ENCODE results near the gene ZSWIM1. TPM values are rescaled to one million over a fixed set of nuclear protein-coding genes. Genes with fewer than 3 reads are reported as not detected.
A peak's percentile ranks its signal among the peaks of the same experiment; 100 is the strongest.

ZSWIM1 gene
- total RNA-seq, 1 experiment from 2014 or later, result 13.2 TPM

DNA sequence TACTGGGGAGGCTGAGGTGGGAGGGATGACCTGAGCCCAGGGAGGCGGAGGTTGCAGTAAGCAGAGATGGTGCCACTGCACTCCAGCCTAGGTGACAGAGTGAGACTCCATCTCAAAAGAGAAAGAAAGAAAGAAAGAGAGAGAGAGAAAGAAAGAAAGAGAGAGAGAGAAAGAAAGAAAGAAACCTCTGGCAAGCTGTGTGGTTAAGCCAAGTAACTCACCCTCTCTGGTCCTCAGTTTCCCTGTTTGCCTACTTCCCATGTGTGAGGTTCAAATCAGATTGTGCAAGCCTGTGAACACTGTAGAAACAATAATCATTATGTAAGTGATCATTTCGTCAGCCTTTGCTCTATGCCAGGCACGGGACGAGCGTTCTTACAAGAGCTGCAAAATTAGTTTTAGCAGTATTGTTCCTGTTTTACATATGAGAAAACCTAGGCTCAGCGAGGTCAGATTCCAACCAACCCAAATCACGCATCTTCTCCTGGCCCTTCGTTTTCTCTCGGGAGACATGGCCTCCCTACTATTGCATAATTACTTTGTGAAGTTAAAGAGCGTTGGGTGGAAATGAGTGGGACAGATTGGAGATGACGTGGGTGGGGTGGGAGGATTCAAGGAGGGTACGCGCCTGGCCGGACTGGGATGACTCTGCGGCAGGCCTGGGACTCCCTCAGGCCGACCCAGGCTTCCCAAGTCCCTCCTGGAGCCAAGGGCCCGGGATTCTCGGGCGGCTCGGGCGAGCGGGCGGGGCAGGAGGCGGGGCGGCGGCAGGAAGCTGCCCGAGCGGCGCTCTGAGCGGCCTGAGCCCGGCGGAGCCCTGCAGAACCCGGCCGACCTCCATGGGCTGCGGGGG is 47.8 kb upstream of the ZSWIM1 start, which contains the start of gene SNX21:
Gene SNX21, plus strand, starts transcription at position 770 of the 853 bp plus-strand sequence. CDS start 121 bp downstream, outside the sequence.
- Histone ChIP-seq H3K4me3 (ENCODE audit: low read depth, low read length, poor library complexity, severe bottlenecking) (peak within 1 kb of the TSS; percentile 68), H3K27ac (ENCODE audit: low read depth, low read length, poor library complexity, severe bottlenecking) (peak within 1 kb of the TSS; percentile 78), H3K9me3 (ENCODE audit: low read depth, low read length, poor library complexity, severe bottlenecking) (no peaks in the 10 kb centered on the region), H3K4me1 (ENCODE audit: insufficient read depth, low read length, poor library complexity, severe bottlenecking) (peaks cover 8% of the 10 kb centered on the region), H3K36me3 (ENCODE audit: insufficient read depth, low read length, poor library complexity, severe bottlenecking) (no peaks in the 10 kb centered on the region), H3K27me3 (replicated peaks; ENCODE audit: insufficient read depth, low read depth, low read length, poor library complexity) (no peaks in the 10 kb centered on the region)
- peak; percentile 67 for DNase-seq (ENCODE audit: low spot score)
- no peak for TF ChIP-seq EZH2 (IDR thresholded peaks at IDR 0.05; ENCODE audit: borderline replicate concordance, low read depth, low read length, poor library complexity, severe bottlenecking)
- TF ChIP-seq, protein P1, sequence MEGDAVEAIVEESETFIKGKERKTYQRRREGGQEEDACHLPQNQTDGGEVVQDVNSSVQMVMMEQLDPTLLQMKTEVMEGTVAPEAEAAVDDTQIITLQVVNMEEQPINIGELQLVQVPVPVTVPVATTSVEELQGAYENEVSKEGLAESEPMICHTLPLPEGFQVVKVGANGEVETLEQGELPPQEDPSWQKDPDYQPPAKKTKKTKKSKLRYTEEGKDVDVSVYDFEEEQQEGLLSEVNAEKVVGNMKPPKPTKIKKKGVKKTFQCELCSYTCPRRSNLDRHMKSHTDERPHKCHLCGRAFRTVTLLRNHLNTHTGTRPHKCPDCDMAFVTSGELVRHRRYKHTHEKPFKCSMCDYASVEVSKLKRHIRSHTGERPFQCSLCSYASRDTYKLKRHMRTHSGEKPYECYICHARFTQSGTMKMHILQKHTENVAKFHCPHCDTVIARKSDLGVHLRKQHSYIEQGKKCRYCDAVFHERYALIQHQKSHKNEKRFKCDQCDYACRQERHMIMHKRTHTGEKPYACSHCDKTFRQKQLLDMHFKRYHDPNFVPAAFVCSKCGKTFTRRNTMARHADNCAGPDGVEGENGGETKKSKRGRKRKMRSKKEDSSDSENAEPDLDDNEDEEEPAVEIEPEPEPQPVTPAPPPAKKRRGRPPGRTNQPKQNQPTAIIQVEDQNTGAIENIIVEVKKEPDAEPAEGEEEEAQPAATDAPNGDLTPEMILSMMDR (conservative IDR thresholded peaks at IDR 0.05; ENCODE audit: low read depth, low read length), result no peak
- intact Hi-C loops (cut with micrococcal nuclease; ENCODE audit: unreplicated experiment), result no loop called here
- ChIA-PET POLR2A (ENCODE audit: low non-redundant PET) (interaction anchor here (0.7 kb wide), 1 partner anchor 128 kb away, joined by 8 read pairs; no protein-coding TSS in a partner anchor), CTCF (no interaction called here)
- BruUV-seq (replicated peaks), result no TSS peak

DNA sequence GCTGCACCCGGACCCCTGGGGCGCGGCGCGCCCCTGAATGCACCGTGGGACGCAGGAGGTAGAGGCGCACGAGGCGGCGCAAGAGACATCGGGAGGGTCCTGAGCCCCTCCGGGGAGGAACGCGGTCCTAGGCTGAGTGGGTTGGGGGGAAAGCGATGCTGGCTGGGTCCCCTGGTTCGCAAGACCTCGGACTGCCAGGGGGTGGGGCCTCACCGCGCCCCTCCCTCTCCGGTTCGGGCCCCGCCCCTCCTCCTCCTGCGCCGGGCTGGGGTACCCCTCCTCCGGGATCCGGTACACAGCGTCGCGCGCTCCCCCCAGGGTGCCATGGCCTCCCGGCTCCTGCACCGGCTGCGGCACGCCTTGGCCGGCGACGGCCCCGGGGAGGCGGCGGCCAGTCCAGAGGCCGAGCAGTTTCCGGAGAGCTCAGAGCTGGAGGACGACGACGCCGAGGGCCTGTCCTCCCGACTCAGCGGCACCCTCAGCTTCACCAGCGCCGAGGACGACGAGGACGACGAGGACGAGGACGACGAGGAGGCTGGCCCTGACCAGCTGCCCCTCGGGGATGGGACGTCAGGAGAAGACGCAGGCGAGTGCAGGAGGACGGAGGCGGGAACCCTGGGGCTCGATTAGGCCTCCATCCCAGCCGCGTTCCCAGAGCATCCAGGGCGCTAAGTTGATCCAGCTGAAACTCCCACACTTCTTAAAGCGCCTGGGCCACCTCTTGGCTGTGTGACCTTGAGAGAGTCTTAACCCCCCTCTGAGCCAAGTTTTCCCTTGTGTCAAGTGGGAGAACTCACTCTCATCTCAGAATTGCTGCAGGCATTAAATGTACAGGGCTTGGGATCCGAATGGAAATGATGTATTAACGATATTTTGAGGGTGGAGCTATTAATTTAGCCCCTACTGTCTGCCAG is 46.9 kb upstream of the ZSWIM1 start:
- peaks cover 8% of the 10 kb centered on the region for H3K4me1 ChIP-seq (ENCODE audit: insufficient read depth, low read length, poor library complexity, severe bottlenecking)
- no peaks in the 10 kb centered on the region for H3K36me3 ChIP-seq (ENCODE audit: insufficient read depth, low read length, poor library complexity, severe bottlenecking)
- DNase-seq (ENCODE audit: low spot score), result peak; percentile 65
- peak overlapping the region; percentile 78 for H3K27ac ChIP-seq (ENCODE audit: low read depth, low read length, poor library complexity, severe bottlenecking)
- BruUV-seq (replicated peaks), result no TSS peak
- CTCF ChIA-PET, result no interaction called here
- H3K4me3 ChIP-seq (ENCODE audit: low read depth, low read length, poor library complexity, severe bottlenecking), result peak overlapping the region; percentile 68
- intact Hi-C loops (cut with micrococcal nuclease; ENCODE audit: unreplicated experiment), result no loop called here
- POLR2A ChIA-PET (ENCODE audit: low non-redundant PET), result interaction anchor here (0.7 kb wide), 2 partner anchors 34 to 127 kb away, joined by 4 to 8 read pairs; no protein-coding TSS in a partner anchor
- H3K27me3 ChIP-seq (replicated peaks; ENCODE audit: insufficient read depth, low read depth, low read length, poor library complexity), result no peaks in the 10 kb centered on the region
- TF ChIP-seq EZH2 (IDR thresholded peaks at IDR 0.05; ENCODE audit: borderline replicate concordance, low read depth, low read length, poor library complexity, severe bottlenecking), result no peak
- TF ChIP-seq, protein P1 (conservative IDR thresholded peaks at IDR 0.05; ENCODE audit: low read depth, low read length), result no peak
- H3K9me3 ChIP-seq (ENCODE audit: low read depth, low read length, poor library complexity, severe bottlenecking), result no peaks in the 10 kb centered on the region

DNA sequence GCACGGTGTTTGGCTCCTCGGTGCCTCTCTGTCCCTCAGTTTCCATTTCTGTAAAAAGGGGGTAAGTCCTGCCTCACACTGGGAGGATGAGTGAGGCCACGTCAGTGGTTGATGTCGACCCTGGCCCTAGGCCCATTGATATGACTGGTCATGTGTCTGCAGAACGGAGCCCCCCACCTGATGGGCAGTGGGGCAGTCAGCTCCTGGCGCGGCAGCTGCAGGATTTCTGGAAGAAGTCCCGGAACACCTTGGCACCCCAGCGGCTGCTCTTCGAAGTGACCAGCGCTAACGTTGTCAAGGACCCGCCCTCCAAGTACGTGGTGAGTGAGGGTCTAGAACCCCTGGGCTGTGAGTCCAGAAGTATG is 46.2 kb upstream of the ZSWIM1 start:
- CTCF ChIA-PET, result no interaction called here
- intact Hi-C loops (cut with micrococcal nuclease; ENCODE audit: unreplicated experiment), result no loop called here

More for the DNA sequence above, 46.2 kb upstream of the ZSWIM1 start:
- TF ChIP-seq, protein P1 (conservative IDR thresholded peaks at IDR 0.05; ENCODE audit: low read depth, low read length), result no peak
- TF ChIP-seq EZH2 (IDR thresholded peaks at IDR 0.05; ENCODE audit: borderline replicate concordance, low read depth, low read length, poor library complexity, severe bottlenecking), result no peak
- no peak for DNase-seq (ENCODE audit: low spot score)
- BruUV-seq (replicated peaks), result no TSS peak
- Histone ChIP-seq H3K36me3 (ENCODE audit: insufficient read depth, low read length, poor library complexity, severe bottlenecking) (no peaks in the 10 kb centered on the region), H3K9me3 (ENCODE audit: low read depth, low read length, poor library complexity, severe bottlenecking) (no peaks in the 10 kb centered on the region), H3K27me3 (replicated peaks; ENCODE audit: insufficient read depth, low read depth, low read length, poor library complexity) (no peaks in the 10 kb centered on the region), H3K4me3 (ENCODE audit: low read depth, low read length, poor library complexity, severe bottlenecking) (peak overlapping the region; percentile 68), H3K4me1 (ENCODE audit: insufficient read depth, low read length, poor library complexity, severe bottlenecking) (peaks cover 8% of the 10 kb centered on the region), H3K27ac (ENCODE audit: low read depth, low read length, poor library complexity, severe bottlenecking) (no peak overlapping the region)
- POLR2A ChIA-PET (ENCODE audit: low non-redundant PET), result interaction anchor here (0.7 kb wide), 1 partner anchor 35 kb away, joined by 4 read pairs; no protein-coding TSS in a partner anchor

Data from A673 (cell line).